Measurements from ENCODE around the gene MUC5AC. TPM values are rescaled to one million over a fixed set of nuclear protein-coding genes. Genes with fewer than 3 reads are reported as not detected.
A peak's percentile ranks its signal among the peaks of the same experiment; 100 is the strongest.

Gene MUC5AC
- total RNA-seq, 2 experiments from 2014 or later = not detected

DNA sequence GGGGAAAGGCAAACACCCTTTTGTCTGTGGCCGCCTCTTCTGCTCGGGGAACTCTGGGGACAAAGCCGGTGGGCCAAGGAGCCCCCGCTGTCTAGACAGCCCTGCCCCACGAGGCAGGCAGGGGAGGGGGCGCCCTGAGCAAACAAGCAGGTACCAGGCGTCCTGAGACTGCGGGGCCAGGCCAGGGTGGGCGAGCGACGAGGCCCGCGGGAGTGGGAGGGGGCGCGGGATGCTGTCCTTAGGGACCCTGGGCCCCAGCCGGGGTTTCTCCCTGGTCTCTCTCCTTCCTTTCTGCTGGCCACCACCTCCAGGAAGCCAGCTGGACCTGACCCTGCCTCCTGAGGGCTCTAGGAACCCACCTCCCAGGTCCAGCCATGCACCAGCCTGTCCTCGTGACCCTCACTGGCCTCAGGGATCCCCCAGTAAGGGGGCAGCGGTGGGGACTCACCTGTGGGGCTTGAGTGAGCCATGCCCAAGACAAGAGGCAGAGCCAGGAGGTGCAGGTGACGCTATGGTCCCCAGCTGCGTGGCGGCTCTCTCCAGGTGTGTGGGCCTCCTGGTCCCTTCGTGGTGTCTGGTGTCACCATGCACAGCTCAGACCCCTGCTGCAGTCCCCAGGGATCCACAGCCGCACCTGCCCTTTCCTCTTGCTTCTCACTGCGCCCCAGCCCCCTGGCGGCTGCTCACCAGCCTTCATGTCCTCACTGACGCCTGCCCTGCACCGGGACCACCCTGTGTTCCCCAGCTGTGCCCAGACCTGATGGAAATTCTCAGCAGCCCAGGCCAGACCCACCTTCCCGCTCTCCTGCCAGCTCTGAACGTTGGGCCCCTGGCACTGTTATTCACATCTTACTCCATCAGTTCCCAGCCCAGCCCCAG, 26.5 kb upstream of the MUC5AC start:
- H3K36me3 ChIP-seq (ENCODE audit: insufficient read depth, low read length) = no peaks in the 10 kb centered on the region
- H3K4me3 ChIP-seq (ENCODE audit: low read length) = no peak overlapping the region
- peak in 1 of 14 experiments; percentile 9 for DNase-seq
- no peak overlapping the region for H3K27ac Mint-ChIP-seq
- no peaks in the 10 kb centered on the region for H3K4me1 Mint-ChIP-seq (ENCODE audit: low read depth)
- H3K27ac ChIP-seq (ENCODE audit: low read depth in 1 of 2, low read length in 2 of 2) = no peak overlapping the region
- peaks cover 19% of the 10 kb centered on the region for H3K9me3 Mint-ChIP-seq
- H3K36me3 Mint-ChIP-seq (ENCODE audit: low read depth) = no peaks in the 10 kb centered on the region
- CTCF ChIA-PET = no interaction called here
- no peak for ATAC-seq (ENCODE audit: poor library complexity)
- POLR2A ChIA-PET = no interaction called here
- H3K4me3 Mint-ChIP-seq = no peak overlapping the region
- H3K4me1 ChIP-seq (ENCODE audit: insufficient read depth, low read length) = no peaks in the 10 kb centered on the region
- intact Hi-C loops (cut with DNase I, micrococcal nuclease) = no loop called here
- H3K27me3 ChIP-seq (ENCODE audit: control insufficient read depth in 1 of 2, insufficient read depth in 2 of 2, low read length in 2 of 2) = peaks cover 0 to 2% of the 10 kb centered on the region in 2 experiments
- no peak for TF ChIP-seq CTCF (IDR thresholded peaks at IDR 0.05)
- peaks cover 23 to 47% of the 10 kb centered on the region in 2 experiments for H3K9me3 ChIP-seq (ENCODE audit: control insufficient read depth in 1 of 2, insufficient read depth in 1 of 2, low read length in 2 of 2)
- peaks cover 32% of the 10 kb centered on the region for H3K27me3 Mint-ChIP-seq

DNA sequence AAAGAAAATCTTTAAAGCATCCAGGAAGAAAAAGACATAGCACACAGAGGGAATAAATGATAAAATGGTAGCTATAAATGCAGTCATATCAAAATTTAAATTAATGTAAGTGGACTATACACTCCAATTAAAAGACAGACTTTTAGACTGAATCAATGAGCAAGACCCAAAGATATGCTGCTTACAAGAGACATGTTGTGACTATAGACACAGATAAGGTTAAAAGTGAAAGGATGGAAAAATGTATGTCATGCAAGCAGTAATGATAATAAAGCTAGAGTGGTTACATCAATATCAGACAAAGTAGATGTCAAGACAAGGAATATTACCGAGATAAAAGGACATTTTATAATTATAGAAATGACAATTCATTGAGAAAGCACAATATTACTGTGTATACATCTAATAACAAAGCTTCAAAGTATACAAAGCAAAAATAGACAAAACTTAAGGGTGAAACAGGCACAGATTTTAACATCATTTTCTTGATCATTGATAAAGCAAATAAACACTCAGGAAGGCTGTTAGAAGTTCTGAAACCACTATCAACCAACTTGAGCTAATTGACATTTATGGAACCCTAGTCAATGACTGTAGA, 22.8 kb upstream of the MUC5AC start:
- Histone ChIP-seq H3K27me3 (ENCODE audit: control insufficient read depth in 1 of 2, insufficient read depth in 2 of 2, low read length in 2 of 2) (peaks cover 0 to 2% of the 10 kb centered on the region in 2 experiments), H3K4me1 (ENCODE audit: insufficient read depth, low read length) (no peaks in the 10 kb centered on the region), H3K36me3 (ENCODE audit: insufficient read depth, low read length) (no peaks in the 10 kb centered on the region), H3K9me3 (ENCODE audit: control insufficient read depth in 1 of 2, insufficient read depth in 1 of 2, low read length in 2 of 2) (peaks cover 23 to 29% of the 10 kb centered on the region in 2 experiments), H3K27ac (ENCODE audit: low read depth in 1 of 2, low read length in 2 of 2) (no peak overlapping the region), H3K4me3 (ENCODE audit: low read length) (no peak overlapping the region)
- TF ChIP-seq CTCF (IDR thresholded peaks at IDR 0.05) = no peak
- ATAC-seq (ENCODE audit: poor library complexity) (no peak), DNase-seq (no peak)
- intact Hi-C loops (cut with DNase I, micrococcal nuclease) = no loop called here
- Mint-ChIP-seq H3K4me1 (ENCODE audit: low read depth) (no peaks in the 10 kb centered on the region), H3K4me3 (no peak overlapping the region), H3K9me3 (peaks cover 19% of the 10 kb centered on the region), H3K27me3 (peaks cover 49% of the 10 kb centered on the region), H3K36me3 (ENCODE audit: low read depth) (no peaks in the 10 kb centered on the region), H3K27ac (no peak overlapping the region)
- CTCF ChIA-PET = no interaction called here
- POLR2A ChIA-PET = no interaction called here

GRCh38 chr11:1138097-1138496, 19.7 kb upstream of the MUC5AC start:
- CTCF ChIA-PET = no interaction called here
- Mint-ChIP-seq H3K9me3 (peaks cover 22% of the 10 kb centered on the region), H3K36me3 (ENCODE audit: low read depth) (no peaks in the 10 kb centered on the region), H3K27me3 (peaks cover 38% of the 10 kb centered on the region), H3K4me1 (ENCODE audit: low read depth) (no peaks in the 10 kb centered on the region), H3K27ac (no peak overlapping the region), H3K4me3 (no peak overlapping the region)
- Histone ChIP-seq H3K27me3 (ENCODE audit: control insufficient read depth in 1 of 2, insufficient read depth in 2 of 2, low read length in 2 of 2) (no peaks in the 10 kb centered on the region), H3K4me3 (ENCODE audit: low read length) (no peak overlapping the region), H3K27ac (ENCODE audit: low read depth in 1 of 2, low read length in 2 of 2) (no peak overlapping the region), H3K36me3 (ENCODE audit: insufficient read depth, low read length) (no peaks in the 10 kb centered on the region), H3K4me1 (ENCODE audit: insufficient read depth, low read length) (no peaks in the 10 kb centered on the region), H3K9me3 (ENCODE audit: control insufficient read depth in 1 of 2, insufficient read depth in 1 of 2, low read length in 2 of 2) (peaks cover 11 to 32% of the 10 kb centered on the region in 2 experiments)
- no peak for ATAC-seq (ENCODE audit: poor library complexity)
- peak in 1 of 14 experiments; percentile 0 for DNase-seq
- TF ChIP-seq CTCF (IDR thresholded peaks at IDR 0.05) = no peak
- POLR2A ChIA-PET = no interaction called here
- intact Hi-C loops (cut with DNase I, micrococcal nuclease) = no loop called here
